ENCODE results near the gene IL12A. TPM values are rescaled to one million over a fixed set of nuclear protein-coding genes. Genes with fewer than 3 reads are reported as not detected.

Gene IL12A
- total RNA-seq, 4 donors from 2014 or later = 0.32 to 3.3 (median 0.85) TPM; not detected in 1

DNA sequence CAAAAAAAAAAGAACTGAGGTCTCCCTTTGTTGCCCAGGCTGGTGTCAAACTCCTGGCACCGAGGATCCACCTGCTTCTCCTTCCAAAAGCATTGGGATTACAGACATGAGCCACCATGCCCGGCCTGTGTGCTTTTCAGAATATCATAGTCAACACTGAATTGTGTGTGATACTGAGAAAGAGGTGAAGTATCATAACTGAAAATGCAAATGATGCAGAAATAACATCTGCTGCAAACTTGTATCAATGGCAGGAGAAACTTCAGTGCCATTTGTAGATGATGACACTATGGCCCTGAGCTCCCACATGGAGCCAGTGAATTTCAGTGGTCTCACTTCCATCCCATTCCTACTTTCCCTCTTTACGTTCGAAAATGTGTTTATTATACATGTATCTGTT, 21.9 kb downstream of the IL12A start:
- ATAC-seq = no peak
- no peaks in the 10 kb centered on the region for H3K36me3 ChIP-seq
- TF ChIP-seq, protein P1, sequence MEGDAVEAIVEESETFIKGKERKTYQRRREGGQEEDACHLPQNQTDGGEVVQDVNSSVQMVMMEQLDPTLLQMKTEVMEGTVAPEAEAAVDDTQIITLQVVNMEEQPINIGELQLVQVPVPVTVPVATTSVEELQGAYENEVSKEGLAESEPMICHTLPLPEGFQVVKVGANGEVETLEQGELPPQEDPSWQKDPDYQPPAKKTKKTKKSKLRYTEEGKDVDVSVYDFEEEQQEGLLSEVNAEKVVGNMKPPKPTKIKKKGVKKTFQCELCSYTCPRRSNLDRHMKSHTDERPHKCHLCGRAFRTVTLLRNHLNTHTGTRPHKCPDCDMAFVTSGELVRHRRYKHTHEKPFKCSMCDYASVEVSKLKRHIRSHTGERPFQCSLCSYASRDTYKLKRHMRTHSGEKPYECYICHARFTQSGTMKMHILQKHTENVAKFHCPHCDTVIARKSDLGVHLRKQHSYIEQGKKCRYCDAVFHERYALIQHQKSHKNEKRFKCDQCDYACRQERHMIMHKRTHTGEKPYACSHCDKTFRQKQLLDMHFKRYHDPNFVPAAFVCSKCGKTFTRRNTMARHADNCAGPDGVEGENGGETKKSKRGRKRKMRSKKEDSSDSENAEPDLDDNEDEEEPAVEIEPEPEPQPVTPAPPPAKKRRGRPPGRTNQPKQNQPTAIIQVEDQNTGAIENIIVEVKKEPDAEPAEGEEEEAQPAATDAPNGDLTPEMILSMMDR (IDR thresholded peaks at IDR 0.05) = no peak
- TF ChIP-seq POLR2AphosphoS5 (IDR thresholded peaks at IDR 0.05) = no peak
- TF ChIP-seq POLR2A (IDR thresholded peaks at IDR 0.05) = no peak
- no peak for TF ChIP-seq EP300 (IDR thresholded peaks at IDR 0.05)
- peaks cover 0 to 4% (median 0%) of the 10 kb centered on the region in 3 donors for H3K4me1 ChIP-seq
- no peak overlapping the region for H3K27ac ChIP-seq
- H3K9me3 ChIP-seq = no peaks in the 10 kb centered on the region
- 89% methylated on average over 4 of the region's 4 CpGs for WGBS, 2 donors (ENCODE audit: low coverage in 1 of 2)
- no peak overlapping the region for H3K4me3 ChIP-seq
- H3K27me3 ChIP-seq = no peaks in the 10 kb centered on the region

- 83 to 84% methylated on average over 2 of the region's 2 CpGs for WGBS, 2 donors (ENCODE audit: low coverage in 1 of 2)
- no peak for ATAC-seq
Measured at GRCh38 chr3:160012108-160012507, 23.5 kb downstream of the IL12A start.

GRCh38 chr3:160016972-160017371, 28.3 kb downstream of the IL12A start:
- TF ChIP-seq EP300 (IDR thresholded peaks at IDR 0.05) (no peak), POLR2A (IDR thresholded peaks at IDR 0.05) (no peak), POLR2AphosphoS5 (IDR thresholded peaks at IDR 0.05) (no peak)
- TF ChIP-seq, protein P1 (IDR thresholded peaks at IDR 0.05) = no peak
- Histone ChIP-seq H3K36me3 (no peaks in the 10 kb centered on the region), H3K4me1 (no peaks in the 10 kb centered on the region), H3K27me3 (no peaks in the 10 kb centered on the region), H3K9me3 (no peaks in the 10 kb centered on the region), H3K4me3 (no peak overlapping the region), H3K27ac (no peak overlapping the region)
- no peak for ATAC-seq
- WGBS, 2 donors (ENCODE audit: low coverage in 1 of 2) = 40% methylated on average over 1 of the region's 1 CpG; no CpG with 5 or more reads in 1 of the 2 donors

More at GRCh38 chr3:160012108-160012507, 23.5 kb downstream of the IL12A start:
- Histone ChIP-seq H3K4me3 (no peak overlapping the region), H3K27me3 (no peaks in the 10 kb centered on the region), H3K9me3 (no peaks in the 10 kb centered on the region), H3K36me3 (no peaks in the 10 kb centered on the region), H3K27ac (no peak overlapping the region), H3K4me1 (no peaks in the 10 kb centered on the region)
- TF ChIP-seq EP300 (IDR thresholded peaks at IDR 0.05) = no peak
- no peak for TF ChIP-seq POLR2AphosphoS5 (IDR thresholded peaks at IDR 0.05)
- TF ChIP-seq POLR2A (IDR thresholded peaks at IDR 0.05) = no peak
- TF ChIP-seq, protein P1 (IDR thresholded peaks at IDR 0.05) = no peak

GRCh38 chr3:160018959-160019358, 30.3 kb downstream of the IL12A start:
- ATAC-seq = no peak
- 76 to 86% methylated on average over 2 to 5 of the region's 5 CpGs for WGBS, 2 donors (ENCODE audit: low coverage in 1 of 2)

More at GRCh38 chr3:160018959-160019358, 30.3 kb downstream of the IL12A start:
- Histone ChIP-seq H3K27ac (no peak overlapping the region), H3K9me3 (no peaks in the 10 kb centered on the region), H3K4me1 (no peaks in the 10 kb centered on the region), H3K36me3 (no peaks in the 10 kb centered on the region), H3K4me3 (no peak overlapping the region), H3K27me3 (no peaks in the 10 kb centered on the region)
- TF ChIP-seq POLR2AphosphoS5 (IDR thresholded peaks at IDR 0.05) (no peak), EP300 (IDR thresholded peaks at IDR 0.05) (no peak), POLR2A (IDR thresholded peaks at IDR 0.05) (no peak)
- TF ChIP-seq, protein P1 (IDR thresholded peaks at IDR 0.05) = no peak

Measured in gastroesophageal sphincter (tissue), 4 donors.